Mammary epithelial cell (primary cell): Measurements from ENCODE around the gene GLT6D1.

ENCODE experiments used
- EZH2 ChIP-seq: IDR thresholded peaks from 2 replicates; pipeline ENCODE4 v1.6.1; 2012; ENCODE audit warnings: low read length, inconsistent platforms, borderline replicate concordance
- TF ChIP-seq, protein P1 (sequence below), 2 donors: IDR thresholded peaks in 1 of 2; conservative IDR thresholded peaks in 1 of 2; 2 replicates each; pipeline ENCODE4 v1.5.1; 2011 to 2012; ENCODE audit warnings: inconsistent platforms in 2 of 2, low read length in 2 of 2, mild to moderate bottlenecking in 2 of 2, control low read depth in 1 of 2, low read depth in 1 of 2; ENCODE audit not compliant: insufficient read depth in 1 of 2; ENCODE audit errors: extremely low read depth in 1 of 2

DNA sequence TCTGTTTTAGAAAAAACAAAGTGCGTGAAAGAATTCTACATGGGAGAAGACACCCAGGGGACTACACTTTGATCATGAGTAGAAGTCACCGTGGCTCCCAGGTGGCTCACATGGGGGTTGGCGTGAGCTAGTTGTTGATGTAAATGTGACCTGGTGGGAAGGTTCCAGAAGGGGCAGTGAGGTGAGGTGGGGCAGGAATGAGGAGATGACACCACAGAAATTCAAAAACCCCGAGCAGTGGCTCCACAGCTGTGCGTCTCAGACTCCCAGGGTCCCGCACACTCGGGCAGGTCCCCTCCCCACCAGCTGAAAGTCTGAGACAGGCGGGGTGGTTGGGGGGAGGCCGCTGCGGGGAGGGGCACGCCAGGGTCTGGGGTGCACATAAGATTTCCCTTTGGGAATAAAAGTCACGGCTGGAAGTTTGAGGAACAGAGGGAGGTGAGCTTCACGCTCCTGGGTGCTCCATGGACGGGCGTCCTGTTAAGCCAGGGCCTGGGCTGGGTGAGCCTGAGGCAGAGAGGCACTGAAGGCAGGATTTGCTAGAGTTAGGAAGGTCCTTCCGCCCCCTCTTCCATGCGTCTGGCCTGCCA is 29.9 kb downstream of the GLT6D1 start:
- TF ChIP-seq EZH2, result no peak
- TF ChIP-seq, protein P1, sequence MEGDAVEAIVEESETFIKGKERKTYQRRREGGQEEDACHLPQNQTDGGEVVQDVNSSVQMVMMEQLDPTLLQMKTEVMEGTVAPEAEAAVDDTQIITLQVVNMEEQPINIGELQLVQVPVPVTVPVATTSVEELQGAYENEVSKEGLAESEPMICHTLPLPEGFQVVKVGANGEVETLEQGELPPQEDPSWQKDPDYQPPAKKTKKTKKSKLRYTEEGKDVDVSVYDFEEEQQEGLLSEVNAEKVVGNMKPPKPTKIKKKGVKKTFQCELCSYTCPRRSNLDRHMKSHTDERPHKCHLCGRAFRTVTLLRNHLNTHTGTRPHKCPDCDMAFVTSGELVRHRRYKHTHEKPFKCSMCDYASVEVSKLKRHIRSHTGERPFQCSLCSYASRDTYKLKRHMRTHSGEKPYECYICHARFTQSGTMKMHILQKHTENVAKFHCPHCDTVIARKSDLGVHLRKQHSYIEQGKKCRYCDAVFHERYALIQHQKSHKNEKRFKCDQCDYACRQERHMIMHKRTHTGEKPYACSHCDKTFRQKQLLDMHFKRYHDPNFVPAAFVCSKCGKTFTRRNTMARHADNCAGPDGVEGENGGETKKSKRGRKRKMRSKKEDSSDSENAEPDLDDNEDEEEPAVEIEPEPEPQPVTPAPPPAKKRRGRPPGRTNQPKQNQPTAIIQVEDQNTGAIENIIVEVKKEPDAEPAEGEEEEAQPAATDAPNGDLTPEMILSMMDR (conservative IDR thresholded peaks at IDR 0.05 in 1 of 2, IDR thresholded peaks at IDR 0.05 in 1 of 2; ENCODE audit: extremely low read depth in 1 of 2, insufficient read depth in 1 of 2, low read depth in 1 of 2, low read length in 2 of 2), result no peak
